Vagina (tissue), 2 donors: ENCODE data around the gene PTPRD. TPM values are rescaled to one million over a fixed set of nuclear protein-coding genes. Genes with fewer than 3 reads are reported as not detected.

Source experiments
- DNase-seq, 2 donors: peaks; one replicate each; pipeline ENCODE4 v3.0.0-alpha.2; 2017; ENCODE audit errors: extremely low spot score in 2 of 2
- H3K27ac ChIP-seq: fragments of 200-600 bp; sonication (generic); one replicate; pipeline ENCODE4 v1.5.1; 2019
- H3K27me3 ChIP-seq: fragments of 200-600 bp; sonication (generic); one replicate; pipeline ENCODE4 v1.5.1; 2019
- H3K36me3 ChIP-seq, 2 donors: fragments of 200-600 bp; sonication (generic); one replicate each; pipeline ENCODE4 v1.5.1; 2017 to 2019
- H3K4me1 ChIP-seq: fragments of 200-600 bp; sonication (generic); one replicate; pipeline ENCODE4 v1.5.1; 2019
- H3K4me3 ChIP-seq, 2 donors: fragments of 200-600 bp; sonication (generic); 1 replicate in 1 of 2; 2 replicates in 1 of 2; pipeline ENCODE4 v1.5.1; 2016 to 2019
- H3K9me3 ChIP-seq: fragments of 200-600 bp; sonication (generic); one replicate; pipeline ENCODE4 v1.5.1; 2019
- CTCF ChIP-seq, 3 experiments: fragments of 450-650 bp in 2 of 3; fragments of 200-600 bp in 1 of 3; sonication (generic) in 1 of 3; IDR thresholded peaks; one replicate each; pipeline ENCODE4 v1.5.1; 2017 to 2019; ENCODE audit warnings: antibody characterized with exemption in 3 of 3, mild to moderate bottlenecking in 2 of 3, moderate library complexity in 2 of 3
- POLR2A ChIP-seq, 2 donors: fragments of 450-650 bp; IDR thresholded peaks; one replicate each; pipeline ENCODE4 v1.6.1; 2017; ENCODE audit warnings: antibody characterized with exemption in 2 of 2, mild to moderate bottlenecking in 2 of 2, moderate library complexity in 2 of 2
- POLR2AphosphoS5 ChIP-seq, 2 donors: sonication (generic); formaldehyde crosslinking; IDR thresholded peaks; one replicate each; pipeline ENCODE4 v1.9.0; 2017; ENCODE audit warnings: antibody characterized with exemption in 2 of 2, mild to moderate bottlenecking in 2 of 2, low read depth in 1 of 2; ENCODE audit not compliant: insufficient read depth in 1 of 2
- intact Hi-C: fragments of 100-400 bp; cut with DNase I; formaldehyde crosslinking; loops from one replicate; pipeline ENCODE4 v1.15.1; 2023
- total RNA-seq: library from RNA; depleted of rRNA; stranded (reverse); fragments of >200 nt; gene quantifications from one replicate; pipeline ENCODE4 v1.2.3, GENCODE V29; 2016

The PTPRD gene
- total RNA-seq, 1 donor from 2014 or later = 10.3 TPM

- intact Hi-C loops = no loop called here
- Histone ChIP-seq H3K4me3 (no peak overlapping the region), H3K9me3 (no peaks in the 10 kb centered on the region), H3K36me3 (no peaks in the 10 kb centered on the region), H3K27me3 (no peaks in the 10 kb centered on the region), H3K4me1 (no peaks in the 10 kb centered on the region), H3K27ac (no peak overlapping the region)
- DNase-seq = no peak
- TF ChIP-seq POLR2AphosphoS5 (IDR thresholded peaks at IDR 0.05; ENCODE audit: insufficient read depth in 1 of 2, low read depth in 1 of 2) (no peak), CTCF (IDR thresholded peaks at IDR 0.05) (no peak), POLR2A (IDR thresholded peaks at IDR 0.05) (no peak)
These were observed 556.9 kb downstream of the PTPRD start for GRCh38 chr9:10055886-10056395.

- Histone ChIP-seq H3K4me3 (no peak overlapping the region), H3K4me1 (no peaks in the 10 kb centered on the region)
- intact Hi-C loops = no loop called here
These were observed 558.3 kb downstream of the PTPRD start for GRCh38 chr9:10054456-10054855.

GRCh38 chr9:10052916-10053315 lies 559.9 kb downstream of the PTPRD start:
- no peaks in the 10 kb centered on the region for H3K36me3 ChIP-seq
- H3K4me1 ChIP-seq = no peaks in the 10 kb centered on the region
- intact Hi-C loops = no loop called here
- H3K9me3 ChIP-seq = no peaks in the 10 kb centered on the region
- TF ChIP-seq CTCF (IDR thresholded peaks at IDR 0.05) = no peak
- H3K27ac ChIP-seq = no peak overlapping the region
- no peaks in the 10 kb centered on the region for H3K27me3 ChIP-seq
- H3K4me3 ChIP-seq = no peak overlapping the region
- no peak for DNase-seq

More at GRCh38 chr9:10054456-10054855, 558.3 kb downstream of the PTPRD start:
- no peak for DNase-seq
- no peaks in the 10 kb centered on the region for H3K27me3 ChIP-seq
- H3K9me3 ChIP-seq = no peaks in the 10 kb centered on the region
- no peak for TF ChIP-seq POLR2AphosphoS5 (IDR thresholded peaks at IDR 0.05; ENCODE audit: insufficient read depth in 1 of 2, low read depth in 1 of 2)
- TF ChIP-seq POLR2A (IDR thresholded peaks at IDR 0.05) = no peak
- no peak for TF ChIP-seq CTCF (IDR thresholded peaks at IDR 0.05)
- no peaks in the 10 kb centered on the region for H3K36me3 ChIP-seq
- no peak overlapping the region for H3K27ac ChIP-seq

- no peak for DNase-seq
These were observed 560.6 kb downstream of the PTPRD start for GRCh38 chr9:10052181-10052580.

More at GRCh38 chr9:10052181-10052580, 560.6 kb downstream of the PTPRD start:
- TF ChIP-seq POLR2AphosphoS5 (IDR thresholded peaks at IDR 0.05; ENCODE audit: insufficient read depth in 1 of 2, low read depth in 1 of 2) = no peak
- no peak for TF ChIP-seq POLR2A (IDR thresholded peaks at IDR 0.05)
- no peak for TF ChIP-seq CTCF (IDR thresholded peaks at IDR 0.05)
- no peaks in the 10 kb centered on the region for H3K4me1 ChIP-seq
- H3K36me3 ChIP-seq = no peaks in the 10 kb centered on the region
- H3K27ac ChIP-seq = no peak overlapping the region
- no peaks in the 10 kb centered on the region for H3K9me3 ChIP-seq
- no peak overlapping the region for H3K4me3 ChIP-seq
- intact Hi-C loops = no loop called here
- no peaks in the 10 kb centered on the region for H3K27me3 ChIP-seq
